Spleen (tissue), 11 donors: Measurements from ENCODE around the gene PPP5C. TPM values are rescaled to one million over a fixed set of nuclear protein-coding genes. Genes with fewer than 3 reads are reported as not detected.
A peak's percentile ranks its signal among the peaks of the same experiment; 100 is the strongest.
"Not testable (repeated sequence)": the region's sequence is repeated elsewhere in the genome, so short reads cannot be mapped to it uniquely, and the experiment has no call there.

Experiments used
- DNase-seq: peaks from one replicate; pipeline ENCODE4 v3.0.0-alpha.2; 2020
- H3K27ac ChIP-seq, 8 donors: fragments of 200-600 bp; sonication (generic) in 7 of 8; 1 replicate in 4 of 8; 2 replicates in 4 of 8; pipeline versions ENCODE4 v1.5.0 to v1.8.0; 2016 to 2021; ENCODE audit warnings: inconsistent platforms in 4 of 8, mild to moderate bottlenecking in 4 of 8, moderate library complexity in 1 of 8
- H3K27me3 ChIP-seq, 7 donors: fragments of 200-600 bp; sonication (generic) in 6 of 7; replicated peaks in 1 of 7; 1 replicate in 4 of 7; 2 replicates in 3 of 7; pipeline versions ENCODE4 v1.5.0 to v1.8.0; 2016 to 2021; ENCODE audit warnings: inconsistent platforms in 3 of 7, mild to moderate bottlenecking in 1 of 7
- H3K36me3 ChIP-seq, 6 donors: fragments of 200-600 bp; sonication (generic) in 5 of 6; 1 replicate in 4 of 6; 2 replicates in 2 of 6; pipeline versions ENCODE4 v1.5.0 to v1.8.0; 2016 to 2021; ENCODE audit warnings: inconsistent platforms in 2 of 6
- H3K4me1 ChIP-seq, 6 donors: fragments of 200-600 bp; sonication (generic) in 5 of 6; 1 replicate in 3 of 6; 2 replicates in 3 of 6; pipeline versions ENCODE4 v1.5.0 to v1.8.0; 2016 to 2021; ENCODE audit warnings: inconsistent platforms in 3 of 6
- H3K4me3 ChIP-seq, 8 donors: fragments of 200-600 bp; sonication (generic) in 7 of 8; 1 replicate in 4 of 8; 2 replicates in 4 of 8; pipeline versions ENCODE4 v1.5.0 to v1.8.0; 2016 to 2021; ENCODE audit warnings: inconsistent platforms in 4 of 8, mild to moderate bottlenecking in 4 of 8, moderate library complexity in 2 of 8
- H3K9me3 ChIP-seq, 8 donors: fragments of 200-600 bp; sonication (generic) in 7 of 8; 1 replicate in 4 of 8; 2 replicates in 4 of 8; pipeline versions ENCODE4 v1.5.0 to v1.8.0; 2016 to 2021; ENCODE audit warnings: inconsistent platforms in 4 of 8
- CTCF ChIP-seq, 11 experiments: fragments of 200-600 bp in 7 of 11; fragments of 450-650 bp in 4 of 11; sonication (generic) in 4 of 11; IDR thresholded peaks in 8 of 11; conservative IDR thresholded peaks in 3 of 11; 1 replicate in 7 of 11; 2 replicates in 4 of 11; pipeline versions ENCODE4 v1.4.0 to v1.8.0; 2016 to 2021; ENCODE audit warnings: antibody characterized with exemption in 11 of 11, inconsistent platforms in 4 of 11, mild to moderate bottlenecking in 1 of 11
- POLR2A ChIP-seq, 3 donors: fragments of 450-650 bp; IDR thresholded peaks; one replicate each; pipeline ENCODE4 v1.5.1; 2017; ENCODE audit warnings: antibody characterized with exemption in 3 of 3, mild to moderate bottlenecking in 1 of 3
- POLR2AphosphoS5 ChIP-seq, 3 donors: sonication (generic); formaldehyde crosslinking; IDR thresholded peaks; one replicate each; pipeline ENCODE4 v1.5.1; 2017; ENCODE audit warnings: antibody characterized with exemption in 3 of 3
- WGBS, 5 donors: extraction: QIAGEN DNeasy Blood & Tissue Kit in 3 of 5; methylation state at CpG; one replicate each; pipeline versions ENCODE4 v1.1.5 to v1.1.7; 2013 to 2018; 5-methylcytosine and 5-hydroxymethylcytosine counted together
- intact Hi-C: fragments of 100-400 bp; cut with DNase I; formaldehyde crosslinking; loops from one replicate; pipeline ENCODE4 v1.15.0; 2023; ENCODE audit warnings: low total_unique reads
- polyA plus RNA-seq, 3 donors: library from polyadenylated mRNA; stranded (reverse); fragments of 200-250 nt; gene quantifications; one replicate each; pipeline ENCODE4 v1.2.1, GENCODE V29; 2013
- total RNA-seq, 7 donors: library from RNA; depleted of rRNA in 3 of 7; stranded (reverse); fragments of >200 nt in 3 of 7; fragmentation: NEBNext Ultra II Directional in 4 of 7; extraction: Animal tissue kit (Norgen Biotek cat#: 25700) in 4 of 7; gene quantifications; one replicate each; pipeline versions ENCODE4 v1.1.0 to v1.2.1, GENCODE V29; 2016 to 2021
- donor health status: healthy with polysubstance abuse.
- donor health status: DM: no; HTN: no; CAD: no; lungs with moderate emphysema.
- donor health status: DM: no; HTN: no; CAD: no.
- donor health status: Bipolar disorder and iron deficiency.
- donor health status: healthy.
- donor health status: DM: no; HTN: no; CAD: no.
- donor health status: DM: yes; HTN: yes; CAD: no.

PPP5C gene
- total and polyA plus RNA-seq, 10 donors = 26.5 to 87.3 (median 68.6) TPM

GRCh38 chr19:46372901-46373490 is 26.1 kb downstream of the PPP5C start:
- DNase-seq = no peak
- H3K27ac ChIP-seq = peak overlapping the region in 1 of 8 donors; percentile 29
- H3K4me3 ChIP-seq = no peak overlapping the region
- intact Hi-C loops = no loop called here
- peaks cover 4 to 67% (median 34%) of the 10 kb centered on the region in 6 donors for H3K4me1 ChIP-seq
- H3K9me3 ChIP-seq = no peaks in the 10 kb centered on the region
- TF ChIP-seq POLR2A (IDR thresholded peaks at IDR 0.05) = no peak
- peak in 2 of 3 donors; percentile 12 to 38 for TF ChIP-seq POLR2AphosphoS5 (IDR thresholded peaks at IDR 0.05)
- H3K27me3 ChIP-seq = no peaks in the 10 kb centered on the region
- H3K36me3 ChIP-seq = peaks cover 0 to 96% (median 28%) of the 10 kb centered on the region in 6 donors
- 78 to 94% (median 84%) methylated on average over 9 to 11 of the region's 11 CpGs for WGBS, 5 donors

GRCh38 chr19:46373491-46374359 is 26.8 kb downstream of the PPP5C start:
- Histone ChIP-seq H3K4me1 (peaks cover 4 to 67% (median 32%) of the 10 kb centered on the region in 6 donors), H3K36me3 (peaks cover 0 to 96% (median 32%) of the 10 kb centered on the region in 6 donors), H3K27me3 (no peaks in the 10 kb centered on the region), H3K9me3 (no peaks in the 10 kb centered on the region), H3K4me3 (no peak overlapping the region), H3K27ac (peak overlapping the region in 1 of 8 donors; percentile 29)
- TF ChIP-seq POLR2AphosphoS5 (IDR thresholded peaks at IDR 0.05) (peak in 2 of 3 donors; percentile 22 to 46), POLR2A (IDR thresholded peaks at IDR 0.05) (no peak)
- DNase-seq = no peak
- WGBS, 5 donors = 62 to 74% (median 69%) methylated on average over 14 to 17 of the region's 17 CpGs
- intact Hi-C loops = no loop called here

GRCh38 chr19:46374536-46375475 is 27.9 kb downstream of the PPP5C start:
- peaks cover 0 to 98% (median 40%) of the 10 kb centered on the region in 6 donors for H3K36me3 ChIP-seq
- intact Hi-C loops = no loop called here
- H3K27ac ChIP-seq = no peak overlapping the region
- TF ChIP-seq CTCF (IDR thresholded peaks at IDR 0.05 in 8 of 11, conservative IDR thresholded peaks at IDR 0.05 in 3 of 11) = no peak
- TF ChIP-seq POLR2AphosphoS5 (IDR thresholded peaks at IDR 0.05) = no peak
- no peak for TF ChIP-seq POLR2A (IDR thresholded peaks at IDR 0.05)
- H3K4me1 ChIP-seq = peaks cover 4 to 62% (median 32%) of the 10 kb centered on the region in 6 donors
- no peaks in the 10 kb centered on the region for H3K9me3 ChIP-seq
- H3K27me3 ChIP-seq = no peaks in the 10 kb centered on the region
- H3K4me3 ChIP-seq = no peak overlapping the region
- 84 to 96% (median 90%) methylated on average over 15 to 21 of the region's 21 CpGs for WGBS, 5 donors
- no peak for DNase-seq

- H3K27ac ChIP-seq, H3K27me3 ChIP-seq, intact Hi-C loops, H3K4me3 ChIP-seq, H3K9me3 ChIP-seq: not testable (repeated sequence)
- 92 to 98% (median 95%) methylated on average over 16 to 22 of the region's 22 CpGs for WGBS, 5 donors
- H3K4me1 ChIP-seq = peaks cover 4 to 62% (median 32%) of the 10 kb centered on the region in 6 donors
- peak; percentile 34 for DNase-seq
- H3K36me3 ChIP-seq = peaks cover 0 to 98% (median 45%) of the 10 kb centered on the region in 6 donors
Measured at GRCh38 chr19:46375476-46376067, 28.7 kb downstream of the PPP5C start.
